NCI-H2171 (cell line): Measurements from ENCODE around the gene TRAPPC6A.

ENCODE experiments used
- DNase-seq: peaks from one replicate; lab custom pipeline; 2025; lab: John Stamatoyannopoulos, UW

The TRAPPC6A gene

DNA sequence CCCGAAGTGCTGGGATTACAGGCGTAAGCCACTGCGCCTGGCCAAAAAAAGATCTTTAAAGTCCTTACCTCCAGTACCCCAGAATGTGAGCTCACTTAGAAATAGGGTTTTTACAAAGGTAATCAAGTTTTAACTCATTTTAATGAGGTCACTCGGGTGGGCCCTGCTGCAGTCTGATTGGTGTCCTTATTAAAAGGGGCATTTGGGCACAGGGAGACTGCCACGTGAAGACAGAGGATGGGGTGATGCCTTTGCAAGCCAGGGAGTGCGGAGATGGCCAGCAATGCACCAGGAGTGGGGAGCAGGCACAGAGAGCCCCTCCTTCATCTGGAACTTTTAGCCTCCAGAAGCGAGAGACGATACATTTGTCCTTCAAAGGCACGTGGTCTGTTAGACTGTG is 28.9 kb downstream of the TRAPPC6A start:
- DNase-seq: no peak

DNA sequence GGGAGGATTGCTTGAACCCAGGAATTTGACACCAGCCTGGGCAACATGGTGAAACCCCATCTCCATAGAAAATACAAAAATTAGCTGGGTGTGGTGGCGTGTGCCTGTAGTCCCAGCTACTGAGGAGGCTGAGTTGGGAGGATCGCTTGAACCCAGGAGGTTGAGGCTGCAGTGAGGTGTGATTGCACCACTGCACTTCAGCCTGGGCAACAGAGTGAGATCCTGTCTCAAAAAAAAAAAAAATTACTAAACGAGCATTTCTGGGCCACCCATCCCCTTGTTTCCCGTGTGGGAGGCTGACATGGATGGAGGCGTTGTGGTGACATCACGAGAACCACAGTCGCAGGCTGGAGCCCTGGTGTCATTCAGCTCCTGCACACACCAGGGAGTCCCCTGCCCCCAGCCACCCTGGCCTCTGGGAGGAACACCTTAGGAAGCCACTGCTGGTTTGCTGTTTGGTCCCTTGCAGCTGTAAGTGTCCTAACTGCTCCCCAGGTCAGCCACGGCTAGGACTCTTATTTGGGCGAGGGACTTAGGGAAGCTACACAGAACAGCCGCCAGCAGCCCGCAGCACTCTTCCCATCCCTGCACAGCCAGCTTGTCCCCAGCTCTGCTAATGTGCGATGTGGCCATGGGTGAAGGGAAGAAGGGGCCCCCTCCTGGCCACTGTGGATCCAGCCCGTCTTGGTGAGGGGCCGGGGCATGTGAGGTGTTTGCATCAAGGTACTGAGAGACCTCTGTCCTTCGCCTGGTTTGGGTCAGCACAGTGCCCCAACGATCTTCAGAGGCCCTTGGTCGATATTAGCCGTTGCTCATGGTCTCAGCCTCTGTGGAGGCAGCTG is 30.0 kb downstream of the TRAPPC6A start:
- no peak for DNase-seq

DNA sequence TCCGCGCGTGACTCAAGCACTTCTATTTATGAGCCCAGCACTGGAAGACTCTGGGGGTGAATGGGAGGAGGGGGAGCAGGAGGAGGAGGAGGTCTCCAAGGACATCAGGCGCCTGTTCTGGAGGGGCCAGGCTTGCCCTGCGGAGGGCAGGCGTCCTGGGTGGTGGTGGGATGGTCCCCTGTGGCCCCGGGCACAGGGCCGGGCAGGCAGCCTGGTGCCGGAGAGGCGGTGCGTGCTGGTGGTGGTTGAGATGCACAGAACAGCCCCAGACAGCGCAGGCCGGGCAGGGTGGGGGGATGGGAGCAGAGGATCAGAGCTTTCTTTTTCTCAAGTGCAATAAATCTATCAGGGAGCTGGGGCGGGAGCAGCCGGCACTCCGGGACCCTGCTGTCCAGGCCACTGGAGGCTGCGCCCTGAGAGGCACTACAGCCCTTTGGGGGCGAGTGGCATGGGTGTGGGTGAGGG is 31.3 kb downstream of the TRAPPC6A start:
- no peak for DNase-seq

DNA sequence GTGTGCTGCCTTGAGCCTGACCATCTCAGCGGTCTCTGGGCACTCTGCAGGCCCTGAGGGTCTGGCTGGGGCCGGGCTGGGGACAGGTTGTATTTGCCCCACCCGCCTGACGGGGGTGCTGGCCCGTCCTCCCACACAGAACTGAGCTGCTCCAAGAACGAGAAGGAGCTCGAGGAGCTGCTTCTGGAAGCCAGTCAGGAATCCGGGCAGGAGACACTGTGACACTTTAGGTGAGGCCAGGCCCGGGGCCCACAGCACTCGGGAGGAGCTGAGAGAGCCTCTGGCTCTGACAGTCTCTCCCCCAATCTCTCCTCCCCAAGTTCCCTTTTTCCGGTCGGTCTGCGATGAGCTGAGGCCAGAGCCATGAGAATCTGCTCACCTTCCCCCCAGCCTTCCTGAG is 31.8 kb downstream of the TRAPPC6A start:
- DNase-seq: no peak

- no peak for DNase-seq
Measured at GRCh38 chr19:45145270-45146189, 32.5 kb downstream of the TRAPPC6A start.

GRCh38 chr19:45144431-45145269 is 33.4 kb downstream of the TRAPPC6A start:
- no peak for DNase-seq

DNA sequence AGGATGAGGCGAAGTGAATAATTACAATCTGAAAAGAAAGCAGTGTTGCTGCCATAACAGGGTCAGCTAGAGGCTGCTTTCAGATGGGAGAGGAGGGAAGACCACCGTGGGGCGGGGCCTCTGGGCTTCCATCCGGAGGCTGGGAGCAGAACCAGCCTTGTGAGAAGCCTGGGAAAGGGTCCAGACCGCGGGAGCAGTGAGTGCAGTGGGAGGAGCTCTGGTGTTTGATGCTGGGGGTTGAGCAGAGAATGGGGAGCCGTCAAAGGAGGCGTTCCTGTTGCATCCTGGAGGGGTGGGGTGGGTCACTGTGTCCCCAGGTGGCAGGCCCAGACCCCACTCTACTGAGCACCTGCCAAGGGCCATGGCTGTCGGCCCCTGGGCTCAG is 35.3 kb downstream of the TRAPPC6A start:
- DNase-seq: no peak

DNA sequence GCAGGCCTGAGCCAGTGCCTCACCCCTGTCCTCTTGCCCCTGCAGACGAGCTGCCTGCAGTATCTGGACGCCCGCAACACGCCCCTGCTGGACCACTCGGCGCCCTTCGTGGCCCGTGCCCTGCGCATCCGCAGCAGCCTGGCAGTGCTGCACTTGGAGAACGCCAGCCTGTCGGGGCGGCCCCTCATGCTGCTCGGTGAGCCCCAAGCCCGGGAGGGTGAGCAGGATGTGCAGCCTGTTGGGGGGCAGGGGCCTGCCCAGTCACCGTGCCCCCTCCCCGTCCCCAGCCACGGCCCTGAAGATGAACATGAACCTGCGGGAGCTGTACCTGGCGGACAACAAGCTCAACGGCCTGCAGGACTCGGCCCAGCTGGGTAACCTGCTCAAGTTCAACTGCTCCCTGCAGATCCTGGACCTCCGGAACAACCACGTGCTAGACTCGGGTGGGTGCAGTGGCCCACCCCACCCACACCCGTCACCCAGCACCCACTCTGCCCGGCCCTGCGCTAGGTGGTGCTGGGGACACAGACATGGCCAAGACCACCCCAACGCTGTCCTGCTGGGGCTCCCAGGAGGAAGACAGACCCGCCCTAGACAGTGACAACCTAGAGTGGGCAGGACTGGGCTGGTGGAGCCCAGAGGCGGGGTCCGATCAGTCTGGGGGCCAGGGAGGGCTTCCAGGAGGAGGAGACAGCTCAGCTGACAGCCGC is 35.9 kb downstream of the TRAPPC6A start:
- DNase-seq: no peak

DNA sequence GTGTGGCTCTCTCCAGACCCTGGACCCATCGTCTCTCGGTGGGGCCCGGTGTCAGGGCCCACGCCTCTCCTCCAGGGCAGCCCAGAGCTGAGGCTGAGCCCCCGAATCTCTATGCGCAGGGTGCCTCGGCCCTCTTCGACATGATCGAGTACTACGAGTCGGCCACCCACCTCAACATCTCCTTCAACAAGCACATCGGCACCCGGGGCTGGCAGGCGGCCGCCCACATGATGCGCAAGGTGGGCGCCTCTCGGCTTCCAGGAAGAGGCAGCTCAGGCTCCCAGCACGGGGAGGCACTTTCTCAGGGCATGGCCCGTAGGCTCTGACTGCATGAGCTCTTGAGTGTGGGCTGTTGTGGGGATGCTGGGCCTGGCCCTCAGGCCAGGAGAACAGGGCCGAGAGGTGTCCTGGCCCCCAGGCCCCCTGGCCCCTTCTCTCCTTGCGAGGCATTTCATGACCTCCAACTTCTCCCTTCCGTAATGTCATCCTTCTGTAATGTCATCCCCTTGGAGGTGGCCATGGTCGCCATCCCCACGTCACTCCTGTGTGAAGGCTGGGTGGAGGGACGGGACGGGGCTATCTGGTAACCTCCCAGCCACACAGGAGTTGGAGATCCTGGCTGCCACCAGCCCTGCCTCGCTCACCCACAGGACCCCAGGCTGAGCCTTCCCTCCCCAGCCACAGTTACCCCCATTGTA is 36.7 kb downstream of the TRAPPC6A start:
- DNase-seq: no peak

DNA sequence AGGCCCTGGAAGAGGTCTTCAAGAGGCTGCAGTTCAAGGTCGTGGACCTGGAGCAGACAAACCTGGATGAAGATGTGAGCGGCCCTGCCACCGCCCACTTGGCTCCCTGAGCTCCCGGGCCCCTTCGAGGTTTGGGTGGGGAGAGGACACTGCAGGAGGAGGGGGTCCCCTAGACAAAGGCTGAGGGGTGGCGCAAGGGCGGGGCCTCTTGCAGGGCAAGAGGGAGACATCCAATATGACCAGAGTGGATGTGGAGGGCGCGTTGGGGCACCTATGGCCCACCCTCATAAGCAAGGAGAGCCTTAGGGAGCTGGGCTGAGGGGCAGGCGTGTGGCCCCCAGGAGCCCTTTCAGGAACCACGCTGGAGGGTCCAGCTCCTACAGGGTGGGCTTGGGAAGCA is 37.5 kb downstream of the TRAPPC6A start:
- no peak for DNase-seq

- DNase-seq: no peak
Measured at GRCh38 chr19:45140144-45140503, 37.9 kb downstream of the TRAPPC6A start.

GRCh38 chr19:45139286-45140143 is 38.5 kb downstream of the TRAPPC6A start:
- DNase-seq: no peak

DNA sequence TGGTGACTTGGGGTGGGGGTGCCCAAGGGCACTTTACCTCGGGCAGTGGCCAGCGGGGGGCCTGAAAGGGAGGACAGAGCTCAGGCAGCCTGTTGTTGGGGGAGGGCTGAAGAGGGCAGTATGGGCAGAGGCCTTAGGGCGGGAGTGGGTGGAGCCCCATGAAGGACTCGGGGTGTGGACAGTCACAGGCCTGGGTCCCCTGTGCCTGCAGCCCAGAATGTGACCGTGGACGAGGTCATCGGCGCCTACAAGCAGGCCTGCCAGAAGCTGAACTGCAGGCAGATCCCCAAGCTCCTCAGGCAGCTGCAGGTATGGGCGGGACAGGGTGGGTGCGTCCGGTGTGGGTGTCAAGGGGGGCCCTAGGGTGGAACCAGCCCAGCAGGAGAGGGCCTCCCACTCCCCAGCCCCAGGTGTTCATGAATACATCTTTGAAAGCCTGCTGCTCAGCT is 39.7 kb downstream of the TRAPPC6A start:
- DNase-seq: no peak

DNA sequence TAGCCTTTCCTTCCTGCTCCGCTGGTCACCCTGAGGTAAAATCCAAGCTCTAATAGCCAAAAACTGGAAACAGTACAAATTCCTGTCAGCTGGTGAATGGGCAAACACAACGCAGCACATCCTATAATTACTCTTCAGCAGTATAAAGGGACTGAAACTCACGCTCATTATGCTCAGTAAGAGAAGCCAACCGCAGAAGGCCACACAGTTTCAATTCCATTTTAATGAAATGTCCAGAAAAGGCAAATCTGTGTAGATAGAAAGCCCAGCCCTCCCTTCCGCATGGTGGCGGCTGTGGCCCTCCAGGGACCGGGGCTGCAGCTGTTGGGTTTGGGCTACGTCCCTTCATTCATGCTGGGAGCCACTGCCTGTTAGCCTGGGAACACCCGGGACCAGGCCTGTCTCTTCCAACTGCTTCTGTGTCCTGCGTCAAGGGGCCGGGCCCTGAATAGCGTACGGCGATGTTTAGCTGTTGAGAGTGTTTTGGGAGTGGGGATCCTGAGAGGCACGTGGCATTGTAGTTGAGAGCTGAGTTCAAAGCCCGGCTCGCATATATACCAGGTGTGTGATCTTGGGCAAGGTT is 40.8 kb downstream of the TRAPPC6A start:
- no peak for DNase-seq

- DNase-seq: no peak
Measured at GRCh38 chr19:45136507-45137178, 41.4 kb downstream of the TRAPPC6A start.

GRCh38 chr19:45135176-45135885 is 42.7 kb downstream of the TRAPPC6A start:
- DNase-seq: no peak

GRCh38 chr19:45133661-45134060 is 44.4 kb downstream of the TRAPPC6A start:
- DNase-seq: no peak
